GM18520 (cell line): ENCODE measurements around the gene L3MBTL4.

ENCODE experiments used
- ATAC-seq: cut with Tn5 transposase; IDR thresholded peaks from one replicate; pipeline ENCODE4 v1.9.1; 2021; ENCODE audit not compliant: unreplicated experiment

The L3MBTL4 gene

GRCh38 chr18:5969355-5969988, 445.2 kb downstream of the L3MBTL4 start:
- no peak for ATAC-seq

DNA sequence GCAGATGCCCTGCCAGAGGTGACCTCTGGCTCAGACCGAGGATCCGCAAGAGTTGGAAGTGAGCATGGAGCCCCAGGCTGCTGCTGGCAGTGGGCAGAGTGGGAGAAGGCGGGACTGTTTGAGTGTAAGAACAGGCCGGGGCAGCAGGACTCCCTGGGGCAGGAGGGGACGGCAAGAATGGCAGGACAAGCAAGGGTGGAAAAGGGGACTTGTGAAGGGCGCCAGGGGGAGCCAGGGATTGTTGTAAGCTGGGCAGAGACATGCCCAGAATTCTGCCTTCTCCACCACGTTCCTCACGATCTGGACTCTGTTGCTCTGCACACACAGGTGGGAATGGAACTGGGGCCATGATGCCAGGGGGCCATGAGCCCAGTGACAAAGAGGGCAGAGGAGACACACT, 447.0 kb downstream of the L3MBTL4 start:
- ATAC-seq = no peak

- no peak for ATAC-seq
Observed at GRCh38 chr18:5967007-5967406, 447.7 kb downstream of the L3MBTL4 start.

- ATAC-seq = no peak
Observed at GRCh38 chr18:5966514-5966913, 448.2 kb downstream of the L3MBTL4 start.

- no peak for ATAC-seq
Observed at GRCh38 chr18:5964996-5965395, 449.7 kb downstream of the L3MBTL4 start.

- no peak for ATAC-seq
Observed at GRCh38 chr18:5964596-5964995, 450.1 kb downstream of the L3MBTL4 start.

DNA sequence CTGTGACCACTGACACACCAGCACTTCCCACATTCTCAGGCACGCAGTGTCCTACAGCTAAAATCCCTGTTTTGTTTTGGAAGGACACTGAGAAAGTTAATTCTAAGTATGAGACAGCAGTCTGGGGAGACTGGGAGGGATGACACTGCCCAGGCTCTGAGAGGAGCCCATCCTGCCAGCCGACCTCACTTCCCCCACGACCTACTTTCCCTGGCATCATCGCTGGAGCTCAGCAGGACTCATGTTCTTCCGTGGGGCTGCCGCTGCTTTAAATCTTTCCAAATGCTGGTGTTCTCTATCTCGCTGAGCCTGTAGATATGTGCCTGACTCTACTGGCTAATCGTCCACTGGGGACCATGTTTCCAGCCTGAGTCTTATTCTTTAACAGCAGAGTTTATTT, 450.6 kb downstream of the L3MBTL4 start:
- no peak for ATAC-seq

- ATAC-seq = no peak
Observed at GRCh38 chr18:5963267-5963666, 451.4 kb downstream of the L3MBTL4 start.

- ATAC-seq = no peak
Observed at GRCh38 chr18:5962362-5962761, 452.3 kb downstream of the L3MBTL4 start.

DNA sequence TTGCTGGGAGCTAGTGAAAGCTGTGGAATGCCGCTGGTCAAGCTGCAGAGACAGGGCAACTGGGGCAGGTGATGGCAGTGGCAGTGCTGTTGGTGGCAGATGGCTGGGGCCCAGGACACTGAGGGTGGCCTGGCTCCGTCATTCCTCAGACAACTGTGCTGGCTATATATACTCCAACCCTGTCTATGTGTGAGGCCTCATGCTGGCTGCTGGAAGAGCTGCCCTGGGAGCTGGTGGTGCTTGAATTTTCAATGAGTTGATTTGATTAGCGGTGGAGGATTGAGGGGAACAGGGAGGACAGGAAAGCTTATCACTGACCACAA, 452.9 kb downstream of the L3MBTL4 start:
- no peak for ATAC-seq

GRCh38 chr18:5961097-5961827, 453.4 kb downstream of the L3MBTL4 start:
- no peak for ATAC-seq

DNA sequence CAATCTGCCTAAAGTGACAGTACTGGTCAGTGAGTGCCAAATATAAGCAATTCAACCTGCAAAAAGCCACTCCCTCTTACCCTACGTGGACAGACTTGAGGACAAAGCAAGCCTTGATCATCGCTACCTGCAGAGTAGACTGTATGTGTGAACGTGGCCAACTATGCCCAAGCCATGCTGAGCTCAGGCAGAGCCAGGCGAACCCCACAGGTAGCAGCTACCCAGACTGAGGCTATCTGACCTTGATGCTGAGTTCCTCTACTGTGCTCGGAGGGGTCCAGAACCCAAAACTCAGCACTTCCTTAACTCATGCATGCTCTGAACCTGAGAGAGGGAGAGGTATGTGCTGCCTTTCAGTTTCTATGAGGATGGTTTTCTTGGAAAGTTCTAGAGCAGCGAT, 455.9 kb downstream of the L3MBTL4 start:
- no peak for ATAC-seq

DNA sequence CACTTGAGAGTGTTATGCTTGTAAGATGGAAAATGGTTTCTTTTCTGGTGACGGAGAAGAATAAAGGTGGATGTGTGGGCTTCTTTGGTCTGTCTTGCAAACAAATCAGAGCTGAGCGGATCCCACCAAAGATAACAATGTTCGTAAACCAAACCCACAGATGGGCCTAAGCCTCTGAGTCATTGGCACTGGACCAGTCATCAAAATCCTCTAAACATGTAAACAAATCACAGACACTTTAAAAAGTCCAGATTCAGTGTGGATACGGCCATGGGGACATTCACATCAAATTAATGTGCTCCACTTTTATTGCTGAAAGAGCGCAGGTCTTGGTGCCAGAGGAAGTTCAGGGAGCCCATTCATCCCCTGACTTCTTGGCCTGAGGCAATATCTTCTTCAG, 458.9 kb downstream of the L3MBTL4 start:
- no peak for ATAC-seq

DNA sequence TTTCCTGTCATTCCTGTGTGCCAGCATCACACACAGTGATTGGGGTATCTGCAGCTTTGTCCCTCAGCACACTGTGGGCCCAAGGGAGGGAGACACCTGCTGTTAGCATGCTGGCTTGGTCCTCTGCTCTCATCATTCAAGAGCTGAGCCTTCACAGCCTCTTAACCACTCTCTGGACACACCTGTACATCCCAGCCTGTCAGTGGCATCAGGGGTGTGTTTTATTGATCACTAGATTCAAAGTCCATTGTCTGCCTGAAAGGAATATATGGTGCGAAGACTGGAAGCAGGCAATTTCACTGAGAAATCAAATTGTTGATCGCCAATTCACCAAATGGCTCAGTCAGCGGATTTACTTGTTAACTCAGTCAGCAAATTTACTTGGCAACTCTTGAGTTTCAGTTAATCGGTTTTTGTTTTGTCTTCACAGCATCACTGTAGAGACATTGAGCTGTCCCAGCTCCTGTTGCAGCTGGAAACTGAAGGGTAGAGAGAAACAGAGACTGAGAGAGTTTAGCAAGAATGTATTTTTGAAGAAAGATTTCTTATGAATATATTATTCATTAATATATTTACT, 463.1 kb downstream of the L3MBTL4 start:
- no peak for ATAC-seq

- no peak for ATAC-seq
Observed at GRCh38 chr18:5948781-5949180, 465.9 kb downstream of the L3MBTL4 start.

GRCh38 chr18:5948237-5948636, 466.5 kb downstream of the L3MBTL4 start:
- no peak for ATAC-seq

- no peak for ATAC-seq
Observed at GRCh38 chr18:5944448-5944847, 470.3 kb downstream of the L3MBTL4 start.

DNA sequence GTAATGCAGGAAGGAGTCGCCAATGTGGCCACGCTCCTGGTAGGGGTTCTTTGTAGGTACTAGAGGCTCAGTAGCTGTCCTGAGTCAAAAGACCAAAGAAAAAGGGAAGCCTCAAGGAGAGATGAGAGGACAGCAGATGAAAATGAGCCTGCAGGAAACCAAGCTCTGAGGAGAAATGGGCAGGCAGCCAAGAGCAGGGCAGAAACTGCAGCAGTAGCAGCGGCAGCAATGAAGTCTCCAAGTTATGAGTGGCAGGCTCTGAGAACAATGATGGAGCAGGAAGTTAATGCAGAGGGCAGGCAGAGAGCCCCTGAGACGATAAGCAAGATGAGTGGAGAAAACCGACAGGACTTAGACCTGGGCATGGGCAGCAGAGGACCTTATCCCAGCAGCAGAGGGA, 471.2 kb downstream of the L3MBTL4 start:
- no peak for ATAC-seq

GRCh38 chr18:5942591-5942990, 472.1 kb downstream of the L3MBTL4 start:
- no peak for ATAC-seq

GRCh38 chr18:5941890-5942289, 472.8 kb downstream of the L3MBTL4 start:
- ATAC-seq = no peak

GRCh38 chr18:5939801-5940667, 474.7 kb downstream of the L3MBTL4 start:
- ATAC-seq = no peak

DNA sequence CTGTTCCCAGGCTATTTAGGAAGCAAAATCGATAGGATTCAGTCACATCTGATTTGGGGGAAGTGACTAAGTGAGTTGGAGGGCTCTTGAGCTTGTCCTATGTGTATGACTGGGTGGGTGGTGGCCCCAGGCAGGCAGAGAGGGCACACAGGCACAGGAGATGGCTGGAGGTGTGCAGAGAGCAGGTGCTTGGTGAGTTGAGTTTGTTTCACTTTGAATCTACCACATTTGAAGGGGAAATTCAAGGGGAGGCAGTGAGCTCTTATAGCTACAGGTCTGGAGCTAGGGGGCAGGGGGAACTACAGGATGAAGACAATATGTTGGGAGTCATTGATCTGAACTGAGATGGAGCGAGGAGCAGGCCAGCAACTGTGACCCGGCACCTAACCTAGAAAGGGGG, 476.9 kb downstream of the L3MBTL4 start:
- no peak for ATAC-seq
